HuH-7.5 (cell line): ENCODE results near the gene AMPD3.

ENCODE experiments used
- DNase-seq: peaks from one replicate; pipeline ENCODE4 v3.0.0; 2011; ENCODE audit warnings: low spot score

Gene AMPD3

GRCh38 chr11:10461276-10461790 is 6.3 kb downstream of the AMPD3 start:
- no peak for DNase-seq

- DNase-seq, result no peak
Observed at GRCh38 chr11:10462746-10463300, 7.8 kb downstream of the AMPD3 start.

- no peak for DNase-seq
Observed at GRCh38 chr11:10473371-10473770, 18.3 kb downstream of the AMPD3 start.

- no peak for DNase-seq
Observed at GRCh38 chr11:10474551-10474950, 19.5 kb downstream of the AMPD3 start.

- DNase-seq, result no peak
Observed at GRCh38 chr11:10476342-10476741, 21.3 kb downstream of the AMPD3 start.

GRCh38 chr11:10476927-10477689 is 22.0 kb downstream of the AMPD3 start:
- DNase-seq, result no peak

GRCh38 chr11:10477690-10478046 is 22.6 kb downstream of the AMPD3 start:
- no peak for DNase-seq

GRCh38 chr11:10478066-10478465 is 23.0 kb downstream of the AMPD3 start:
- no peak for DNase-seq

- DNase-seq, result no peak
Observed at GRCh38 chr11:10478574-10479550, 23.8 kb downstream of the AMPD3 start.

GRCh38 chr11:10480026-10480425 is 25.0 kb downstream of the AMPD3 start:
- no peak for DNase-seq

- DNase-seq, result no peak
Observed at GRCh38 chr11:10480760-10481159, 25.7 kb downstream of the AMPD3 start.

GRCh38 chr11:10481560-10482349 is 26.7 kb downstream of the AMPD3 start:
- DNase-seq, result no peak

GRCh38 chr11:10483174-10483573 is 28.1 kb downstream of the AMPD3 start:
- no peak for DNase-seq

- no peak for DNase-seq
Observed at GRCh38 chr11:10483584-10483983, 28.5 kb downstream of the AMPD3 start.

GRCh38 chr11:10484461-10485180 is 29.6 kb downstream of the AMPD3 start:
- DNase-seq, result no peak

GRCh38 chr11:10485646-10486045 is 30.6 kb downstream of the AMPD3 start:
- DNase-seq, result no peak

- DNase-seq, result no peak
Observed at GRCh38 chr11:10486161-10486840, 31.2 kb downstream of the AMPD3 start.

- DNase-seq, result no peak
Observed at GRCh38 chr11:10487002-10487647, 32.1 kb downstream of the AMPD3 start.

- no peak for DNase-seq
Observed at GRCh38 chr11:10488121-10488933, 33.3 kb downstream of the AMPD3 start.
